Measurements from ENCODE around the gene TEX35.

Gene TEX35

DNA sequence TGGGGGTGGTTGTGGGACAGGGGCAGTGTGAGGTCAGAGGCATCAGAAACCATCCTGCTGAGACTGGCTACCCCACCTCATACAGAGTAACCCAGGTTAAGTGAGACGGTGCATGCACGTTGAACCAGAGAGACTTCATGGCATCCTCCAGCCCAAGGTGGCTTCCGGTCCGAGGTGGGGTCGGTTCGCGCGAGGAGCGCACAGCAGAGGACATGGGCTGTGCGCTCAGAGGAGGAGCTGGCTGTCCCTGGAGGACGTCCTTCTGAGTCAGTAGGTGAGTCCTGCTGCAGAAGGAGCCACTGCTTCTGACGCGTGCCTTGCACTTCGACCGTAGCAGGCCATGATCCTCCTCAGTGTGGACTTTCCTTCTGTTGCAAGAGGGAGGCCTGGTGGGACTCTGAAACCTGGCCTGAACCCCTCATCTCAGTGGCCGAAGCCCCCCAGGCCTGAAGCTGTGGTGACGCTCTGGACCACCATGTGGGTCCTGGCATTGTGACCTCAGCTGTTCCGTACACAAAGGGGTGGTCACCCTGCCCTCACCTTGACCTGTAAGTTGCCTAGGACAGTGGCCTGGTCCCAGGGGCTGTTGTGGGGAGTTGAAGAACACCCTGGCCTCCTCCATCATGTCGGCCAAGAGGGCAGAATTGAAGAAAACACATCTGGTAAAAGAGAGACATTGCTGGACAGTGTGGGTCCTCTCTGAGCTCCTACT is at the start of gene TEX35:
TEX35 (plus strand) TSS at position 544 of the 712 bp plus-strand sequence; CDS start at position 624, 80 bp downstream.
- H3K36me3 Mint-ChIP-seq, result no peaks in the 10 kb centered on the region
- peaks cover 1% of the 10 kb centered on the region for H3K27me3 Mint-ChIP-seq
- H3K27ac Mint-ChIP-seq, result no peak within 1 kb of the TSS
- no peaks in the 10 kb centered on the region for H3K4me1 Mint-ChIP-seq
- H3K9me3 Mint-ChIP-seq, result no peaks in the 10 kb centered on the region
- H3K4me3 Mint-ChIP-seq, result no peak within 1 kb of the TSS

DNA sequence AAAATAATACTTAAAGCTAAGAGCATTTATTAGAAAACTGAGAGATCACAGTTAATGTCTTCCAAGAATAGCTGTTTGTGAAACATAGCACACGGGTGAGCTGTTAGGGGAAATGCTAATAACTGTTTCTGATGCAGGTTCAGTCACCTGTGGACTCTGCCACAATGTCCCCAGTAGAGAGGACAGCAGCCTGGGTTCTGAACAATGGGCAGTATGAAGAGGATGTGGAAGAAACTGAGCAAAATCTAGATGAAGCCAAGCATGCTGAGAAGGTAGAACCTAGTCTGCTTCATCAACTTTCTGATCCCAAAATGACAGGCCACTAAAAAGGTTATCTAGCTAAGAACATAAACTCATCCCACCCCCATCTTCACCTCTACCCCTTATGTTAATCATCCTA is 48.8 kb upstream of the TEX35 start:
- H3K27ac Mint-ChIP-seq, result no peak overlapping the region
- no peaks in the 10 kb centered on the region for H3K4me1 Mint-ChIP-seq
- no peaks in the 10 kb centered on the region for H3K9me3 Mint-ChIP-seq
- H3K27me3 Mint-ChIP-seq, result peaks cover 11% of the 10 kb centered on the region
- H3K36me3 Mint-ChIP-seq, result no peaks in the 10 kb centered on the region
- H3K4me3 Mint-ChIP-seq, result no peak overlapping the region

DNA sequence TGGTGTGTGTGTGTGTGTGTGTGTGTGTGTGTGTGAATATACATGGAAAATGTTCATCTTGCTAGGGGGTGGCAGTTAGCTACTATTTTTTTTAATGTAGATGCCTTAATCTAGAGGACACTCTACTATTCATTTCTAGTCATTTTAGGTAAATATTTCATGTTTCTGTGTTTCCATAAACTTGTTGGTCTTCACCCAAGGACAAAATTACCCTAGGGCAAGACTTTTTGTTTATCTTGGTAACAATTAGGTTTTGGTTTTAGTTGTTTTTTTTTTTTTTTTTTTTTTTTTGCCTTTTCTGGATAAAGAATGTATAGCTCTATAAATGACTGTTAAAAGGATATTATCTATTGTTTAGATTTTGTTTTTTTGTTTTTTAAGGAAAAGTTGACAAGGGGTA is 48.3 kb upstream of the TEX35 start:
- Mint-ChIP-seq H3K36me3 (no peaks in the 10 kb centered on the region), H3K4me3 (no peak overlapping the region), H3K9me3 (no peaks in the 10 kb centered on the region), H3K27ac (no peak overlapping the region), H3K27me3 (peaks cover 11% of the 10 kb centered on the region), H3K4me1 (no peaks in the 10 kb centered on the region)

DNA sequence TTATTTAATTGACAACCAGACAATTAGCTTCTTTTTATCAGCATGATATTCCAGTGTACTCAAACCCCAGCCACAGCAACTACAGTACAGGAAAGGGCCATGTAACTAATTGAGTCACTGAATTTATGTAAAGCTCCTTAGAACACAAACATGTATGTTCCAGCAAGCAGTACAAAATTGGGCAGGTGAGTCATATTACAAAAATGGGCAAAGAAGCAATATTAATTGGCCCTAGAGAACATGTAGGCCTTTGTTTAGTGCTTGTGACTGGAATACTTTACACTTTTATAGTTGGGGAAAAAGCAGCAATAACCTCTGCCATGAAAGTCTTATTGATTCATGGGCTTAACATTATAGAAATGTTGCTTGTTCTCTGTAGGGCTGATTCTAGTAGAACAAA is 47.9 kb upstream of the TEX35 start:
- Mint-ChIP-seq H3K27ac (no peak overlapping the region), H3K9me3 (no peaks in the 10 kb centered on the region), H3K27me3 (peaks cover 11% of the 10 kb centered on the region), H3K36me3 (no peaks in the 10 kb centered on the region), H3K4me3 (no peak overlapping the region), H3K4me1 (no peaks in the 10 kb centered on the region)

DNA sequence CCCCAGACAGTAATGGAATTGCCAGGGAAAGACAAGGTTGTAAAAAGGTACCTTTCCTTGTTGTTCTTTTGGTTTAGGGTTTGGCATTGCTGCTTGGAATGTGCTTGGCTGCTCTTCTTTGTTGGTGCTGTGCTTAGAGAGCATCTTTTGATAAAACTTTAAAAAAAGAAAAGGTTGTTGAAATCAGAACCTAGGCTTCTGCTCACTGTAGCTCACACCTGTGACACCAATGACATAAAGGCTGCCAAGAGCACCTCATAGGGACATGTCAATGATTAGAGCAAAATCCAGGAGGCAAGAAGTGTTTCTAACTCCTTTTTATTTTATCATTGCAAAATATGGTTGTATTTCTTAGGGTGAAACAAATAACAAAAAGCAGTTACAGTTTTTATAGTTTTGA is 45.1 kb upstream of the TEX35 start:
- H3K36me3 Mint-ChIP-seq, result no peaks in the 10 kb centered on the region

DNA sequence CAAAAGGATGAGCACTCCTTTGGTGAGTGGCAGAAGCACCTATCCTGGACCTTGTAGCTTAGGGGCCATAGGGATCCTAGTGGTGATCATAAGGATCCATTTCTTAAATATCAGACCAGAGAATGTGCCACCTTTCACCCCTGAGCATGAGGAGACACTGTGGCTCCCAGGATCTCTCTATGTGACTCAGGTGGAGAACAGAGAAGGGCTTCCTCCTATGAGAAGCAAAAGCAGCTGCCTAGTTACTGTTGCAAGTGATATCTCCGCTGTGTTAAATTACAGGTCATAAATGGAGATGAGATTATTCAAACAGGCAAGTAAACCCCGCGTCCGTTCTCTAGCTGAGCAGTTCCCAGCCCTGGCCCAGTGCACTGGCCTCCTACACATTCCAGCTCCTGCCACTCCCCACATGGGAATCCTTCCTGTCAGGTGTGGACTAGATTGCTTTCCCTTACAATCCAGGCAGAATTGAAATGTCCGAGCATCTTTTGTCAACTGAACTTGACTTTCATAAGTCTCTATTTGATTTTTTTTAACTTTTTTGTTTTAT is 42.4 kb upstream of the TEX35 start:
- Mint-ChIP-seq H3K27ac (no peak overlapping the region), H3K4me1 (no peaks in the 10 kb centered on the region), H3K9me3 (no peaks in the 10 kb centered on the region), H3K27me3 (peaks cover 15% of the 10 kb centered on the region), H3K36me3 (no peaks in the 10 kb centered on the region), H3K4me3 (no peak overlapping the region)

More for the DNA sequence above, 45.1 kb upstream of the TEX35 start:
- Mint-ChIP-seq H3K27me3 (peaks cover 9% of the 10 kb centered on the region), H3K4me3 (no peak overlapping the region), H3K4me1 (no peaks in the 10 kb centered on the region), H3K9me3 (no peaks in the 10 kb centered on the region), H3K27ac (no peak overlapping the region)

DNA sequence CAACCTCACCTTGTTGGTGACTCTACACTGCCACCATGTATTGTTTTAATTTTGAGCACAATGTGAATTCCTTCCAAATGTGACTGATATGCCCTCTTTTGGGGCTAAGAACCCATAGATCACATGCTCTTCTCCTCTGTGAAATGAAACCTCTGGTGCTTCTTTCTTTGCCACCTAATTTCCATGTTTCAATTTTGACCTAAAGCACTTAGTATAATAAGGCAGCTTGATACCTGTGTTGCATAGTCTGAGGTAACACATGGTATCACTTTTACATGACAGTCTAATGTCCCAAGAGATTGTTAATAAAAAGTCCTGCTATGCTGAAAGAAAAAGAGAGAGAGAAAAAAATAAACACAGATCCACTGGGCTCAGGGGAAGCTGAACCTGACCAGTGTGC is 40.4 kb upstream of the TEX35 start:
- Mint-ChIP-seq H3K27ac (no peak overlapping the region), H3K36me3 (no peaks in the 10 kb centered on the region), H3K27me3 (peaks cover 17% of the 10 kb centered on the region), H3K9me3 (no peaks in the 10 kb centered on the region), H3K4me1 (no peaks in the 10 kb centered on the region), H3K4me3 (no peak overlapping the region)

DNA sequence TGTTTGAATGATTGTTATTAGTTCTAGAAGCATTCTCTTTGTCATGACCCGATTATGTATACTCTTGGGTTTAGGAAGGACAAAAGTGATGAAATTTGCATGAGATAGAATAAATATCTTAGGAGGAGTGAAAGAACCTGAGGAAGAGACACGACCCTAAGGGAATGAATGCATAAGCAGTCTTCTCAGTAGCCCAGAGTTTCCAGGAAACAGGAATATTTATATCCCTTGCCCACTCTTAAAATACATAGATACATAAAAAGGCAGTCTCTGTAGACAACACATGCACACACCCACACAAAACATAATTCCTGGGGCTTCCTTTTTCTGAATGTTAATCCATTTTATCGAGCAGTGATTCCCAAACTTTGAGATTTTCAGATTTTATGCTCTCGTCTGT is 35.5 kb upstream of the TEX35 start:
- Mint-ChIP-seq H3K27ac (no peak overlapping the region), H3K27me3 (peaks cover 19% of the 10 kb centered on the region), H3K36me3 (no peaks in the 10 kb centered on the region), H3K9me3 (no peaks in the 10 kb centered on the region), H3K4me1 (no peaks in the 10 kb centered on the region), H3K4me3 (no peak overlapping the region)

DNA sequence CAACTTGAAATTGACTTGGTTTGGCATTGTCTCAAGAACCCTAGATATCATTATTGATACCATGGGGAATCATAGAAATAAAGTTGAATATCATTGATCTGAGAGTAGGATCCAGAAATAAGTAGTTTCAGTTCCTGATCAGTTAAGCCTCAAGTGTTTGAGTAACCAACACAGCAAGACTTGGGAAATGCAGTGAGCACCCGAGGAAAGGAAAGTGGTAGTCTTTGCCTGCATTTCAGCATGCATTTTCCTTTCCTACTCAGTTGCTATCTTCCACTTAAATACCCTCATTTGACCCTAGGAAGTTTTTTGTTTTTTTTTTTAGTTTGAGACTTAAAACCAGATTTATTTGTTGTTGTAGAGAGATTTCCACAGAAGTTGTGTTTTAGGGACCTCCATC is 35.1 kb upstream of the TEX35 start:
- Mint-ChIP-seq H3K9me3 (no peaks in the 10 kb centered on the region), H3K4me1 (no peaks in the 10 kb centered on the region), H3K36me3 (no peaks in the 10 kb centered on the region), H3K27ac (no peak overlapping the region), H3K4me3 (no peak overlapping the region), H3K27me3 (peaks cover 19% of the 10 kb centered on the region)

DNA sequence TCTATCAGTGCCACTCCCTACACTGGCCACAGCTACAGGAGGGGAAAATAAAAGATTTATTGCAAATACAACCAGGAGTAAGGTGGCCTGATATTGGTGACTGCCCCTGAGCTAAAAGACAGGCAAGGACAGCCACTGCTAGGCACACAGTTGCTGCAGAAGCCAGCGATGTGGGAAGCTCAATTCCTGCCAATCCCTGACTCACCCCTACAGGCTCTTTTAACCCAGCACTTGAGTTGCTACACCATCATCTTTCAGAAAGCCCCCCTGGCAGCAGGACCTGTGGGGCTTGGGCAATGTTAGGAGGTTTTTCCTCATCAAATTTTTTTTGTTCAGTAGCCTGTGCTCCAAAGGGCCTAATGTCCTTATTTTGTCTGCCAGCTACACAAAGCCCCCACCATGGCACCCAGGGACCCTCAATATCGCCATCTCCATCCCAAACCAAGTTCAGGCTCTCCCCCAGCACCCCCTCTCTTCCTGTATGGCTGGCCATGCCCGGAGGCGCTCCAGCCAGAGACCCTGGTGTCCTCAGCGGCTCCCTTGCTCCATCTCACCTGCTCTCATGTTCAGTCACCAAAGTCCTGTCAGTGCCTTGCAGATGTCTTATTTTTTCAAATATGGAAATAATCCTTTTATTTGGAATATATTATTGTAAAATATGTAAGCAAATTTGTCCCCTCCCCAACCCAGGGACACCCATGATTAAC is 29.5 kb upstream of the TEX35 start:
- Mint-ChIP-seq H3K4me3 (no peak overlapping the region), H3K9me3 (no peaks in the 10 kb centered on the region), H3K27me3 (peaks cover 11% of the 10 kb centered on the region), H3K36me3 (no peaks in the 10 kb centered on the region), H3K4me1 (no peaks in the 10 kb centered on the region), H3K27ac (no peak overlapping the region)

DNA sequence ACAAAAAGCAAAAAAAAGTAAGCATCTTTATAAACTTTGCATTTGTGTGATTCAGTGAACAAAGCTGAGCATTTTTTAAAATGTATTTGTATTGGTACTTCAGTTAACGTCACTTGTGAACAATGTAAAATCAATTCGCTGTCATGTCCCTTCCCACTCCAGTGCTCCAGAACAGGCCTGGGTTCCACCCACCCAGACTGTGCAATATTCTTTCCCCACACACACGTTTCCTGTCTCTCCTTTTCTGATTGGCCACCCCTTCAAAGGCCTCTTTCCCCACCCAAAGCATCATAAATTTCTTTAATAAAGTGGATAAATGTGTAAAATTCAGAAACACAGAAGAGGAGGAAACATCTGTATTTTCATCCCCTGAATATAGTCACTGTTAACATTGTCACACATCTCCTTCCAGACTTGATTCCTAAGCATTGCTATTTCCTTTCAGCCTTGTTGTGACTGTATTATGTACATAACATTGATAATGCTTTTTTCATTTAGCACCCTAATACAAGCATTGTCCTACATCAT is 28.1 kb upstream of the TEX35 start:
- Mint-ChIP-seq H3K4me3 (no peak overlapping the region), H3K27me3 (peaks cover 7% of the 10 kb centered on the region), H3K9me3 (no peaks in the 10 kb centered on the region), H3K27ac (no peak overlapping the region), H3K36me3 (no peaks in the 10 kb centered on the region), H3K4me1 (no peaks in the 10 kb centered on the region)

DNA sequence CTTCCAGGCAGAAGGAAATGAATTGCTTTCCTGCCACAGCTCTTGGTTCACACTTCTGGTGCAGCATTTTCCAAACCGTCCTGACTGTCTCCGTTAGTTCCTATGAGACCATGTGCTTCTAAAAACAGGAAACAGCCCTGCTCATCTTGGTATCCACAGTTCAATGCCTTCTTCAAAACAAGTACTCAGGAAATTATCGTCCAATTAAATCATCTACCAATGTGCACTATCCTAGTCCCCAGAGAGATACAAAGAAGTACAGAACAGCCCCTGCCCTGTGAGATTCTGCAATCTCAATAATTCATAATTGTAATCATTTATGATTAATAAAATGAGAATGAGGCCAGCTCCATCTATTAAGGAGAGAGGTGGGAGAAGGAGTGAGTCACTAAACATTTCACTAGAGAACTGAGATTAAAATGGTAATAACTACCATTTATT is 27.3 kb upstream of the TEX35 start:
- H3K27me3 Mint-ChIP-seq, result peaks cover 7% of the 10 kb centered on the region
- H3K9me3 Mint-ChIP-seq, result no peaks in the 10 kb centered on the region
- no peaks in the 10 kb centered on the region for H3K36me3 Mint-ChIP-seq
- H3K4me1 Mint-ChIP-seq, result no peaks in the 10 kb centered on the region
- H3K27ac Mint-ChIP-seq, result no peak overlapping the region
- H3K4me3 Mint-ChIP-seq, result no peak overlapping the region

DNA sequence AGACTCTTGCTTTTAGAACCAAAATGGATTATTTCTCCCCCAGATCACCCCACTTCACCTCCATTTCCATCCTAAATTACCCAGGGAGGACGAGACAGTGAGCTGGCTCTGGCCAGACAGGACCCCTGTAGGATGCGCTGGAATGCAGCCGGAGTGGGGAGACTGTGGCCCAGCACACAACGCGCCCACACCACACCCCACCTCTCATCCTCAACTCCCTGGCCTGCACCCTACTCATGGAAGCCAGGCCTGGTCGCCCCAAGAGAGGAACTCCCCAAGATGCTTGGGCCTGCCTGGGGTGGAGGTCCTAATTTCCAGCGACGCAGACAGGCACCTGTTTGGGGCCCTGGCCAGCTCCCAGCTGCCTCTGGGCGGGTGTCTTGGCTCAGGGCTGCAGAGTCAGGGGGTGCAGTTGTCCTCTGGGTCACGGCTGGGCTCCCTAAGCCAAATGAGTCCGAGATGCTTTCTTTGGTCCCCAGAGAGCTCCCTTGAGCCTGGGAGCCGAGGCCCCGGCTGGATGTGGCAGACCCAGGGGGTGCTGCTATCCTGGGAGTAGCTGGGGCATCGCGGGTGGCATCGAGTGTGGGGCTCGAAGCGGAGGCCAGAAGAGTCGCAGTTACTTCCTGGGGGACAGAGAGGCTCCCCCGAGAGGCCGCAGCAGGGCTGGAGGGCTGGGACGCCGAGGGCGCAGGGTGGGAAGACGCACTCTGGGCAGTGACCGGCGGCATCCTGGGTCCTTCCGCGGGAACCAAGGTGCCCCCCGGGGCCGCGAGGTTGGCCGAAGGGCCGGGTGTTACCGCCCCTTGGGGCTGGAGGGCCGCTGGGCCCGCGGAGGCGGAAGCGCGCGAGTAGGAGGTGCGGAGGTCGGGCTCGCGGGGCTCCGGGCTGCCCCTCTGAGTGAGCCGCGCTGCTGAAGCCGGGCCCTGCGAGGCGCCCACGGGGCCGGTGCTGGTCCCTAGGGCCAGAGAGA is 26.5 kb upstream of the TEX35 start:
- Mint-ChIP-seq H3K36me3 (no peaks in the 10 kb centered on the region), H3K9me3 (no peaks in the 10 kb centered on the region), H3K27me3 (peaks cover 4% of the 10 kb centered on the region), H3K4me3 (no peak overlapping the region), H3K27ac (no peak overlapping the region), H3K4me1 (no peaks in the 10 kb centered on the region)

DNA sequence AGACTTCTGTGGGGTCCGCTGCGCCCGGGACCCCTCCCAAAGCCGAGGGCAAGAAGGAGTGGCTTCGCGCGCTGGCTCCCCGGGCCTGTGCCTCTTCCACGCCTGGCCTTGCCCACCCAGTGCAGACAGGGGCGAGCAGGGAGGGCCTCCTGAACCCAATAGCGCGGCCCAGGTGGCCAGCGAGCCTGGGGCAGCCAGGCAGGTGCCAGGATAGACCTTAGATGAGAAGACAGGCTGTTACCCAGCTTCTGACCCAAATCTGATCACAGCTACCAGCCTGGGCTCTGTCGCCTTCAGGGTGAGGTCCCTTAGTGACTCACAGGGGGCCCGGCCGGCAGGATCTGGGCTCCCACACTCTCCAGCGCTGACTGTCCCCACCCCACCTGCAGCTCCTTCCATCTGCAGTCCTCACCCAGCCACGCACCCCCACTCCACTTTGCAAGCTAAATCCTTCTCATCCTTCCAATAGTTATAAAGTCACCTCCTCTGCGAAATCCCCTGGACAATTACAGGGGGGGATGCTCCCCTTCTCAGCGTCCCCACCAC is 25.8 kb upstream of the TEX35 start:
- H3K36me3 Mint-ChIP-seq, result no peaks in the 10 kb centered on the region
- H3K4me1 Mint-ChIP-seq, result no peaks in the 10 kb centered on the region
- no peak overlapping the region for H3K4me3 Mint-ChIP-seq
- no peaks in the 10 kb centered on the region for H3K9me3 Mint-ChIP-seq
- H3K27me3 Mint-ChIP-seq, result peaks cover 4% of the 10 kb centered on the region
- H3K27ac Mint-ChIP-seq, result no peak overlapping the region

DNA sequence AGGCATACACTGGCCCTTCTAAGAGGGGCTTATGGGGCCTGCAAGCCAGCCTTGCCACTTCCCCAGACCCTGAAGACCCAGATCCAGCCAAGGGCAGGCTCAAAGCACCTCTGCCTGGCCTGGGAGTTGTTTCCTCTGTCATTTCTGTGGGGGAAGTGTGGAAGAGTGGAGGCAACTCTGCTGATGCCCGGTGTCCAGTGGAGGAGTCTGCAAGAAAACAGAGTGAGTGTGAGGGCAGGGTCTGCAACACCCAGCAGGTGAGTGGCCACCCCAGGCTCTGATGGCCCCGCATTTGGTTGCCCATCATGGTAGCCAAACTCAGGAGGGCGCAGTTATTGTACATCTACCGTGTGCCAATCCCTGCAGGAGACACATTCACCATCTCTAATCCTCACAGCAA is 24.5 kb upstream of the TEX35 start:
- Mint-ChIP-seq H3K27ac (no peak overlapping the region), H3K27me3 (peaks cover 4% of the 10 kb centered on the region), H3K4me3 (no peak overlapping the region), H3K4me1 (no peaks in the 10 kb centered on the region), H3K9me3 (no peaks in the 10 kb centered on the region), H3K36me3 (no peaks in the 10 kb centered on the region)
